Keratinocyte (primary cell): ENCODE measurements around the gene SH2D6.

Experiments used
- EZH2 ChIP-seq: IDR thresholded peaks from one replicate; pipeline ENCODE4 v1.6.1; 2012; ENCODE audit warnings: inconsistent platforms, mild to moderate bottlenecking, low read length, moderate library complexity
- TF ChIP-seq, protein P1 (sequence below), 3 experiments: IDR thresholded peaks in 1 of 3; conservative IDR thresholded peaks in 1 of 3; optimal IDR thresholded peaks in 1 of 3; 2 replicates in 2 of 3; 3 replicates in 1 of 3; pipeline versions ENCODE3 to v1.5.1; 2011; ENCODE audit warnings: low read length in 3 of 3, mild to moderate bottlenecking in 3 of 3, moderate library complexity in 2 of 3, control low read depth in 1 of 3, inconsistent platforms in 1 of 3; ENCODE audit not compliant: insufficient read depth in 2 of 3; ENCODE audit errors: extremely low read depth in 1 of 3

DNA sequence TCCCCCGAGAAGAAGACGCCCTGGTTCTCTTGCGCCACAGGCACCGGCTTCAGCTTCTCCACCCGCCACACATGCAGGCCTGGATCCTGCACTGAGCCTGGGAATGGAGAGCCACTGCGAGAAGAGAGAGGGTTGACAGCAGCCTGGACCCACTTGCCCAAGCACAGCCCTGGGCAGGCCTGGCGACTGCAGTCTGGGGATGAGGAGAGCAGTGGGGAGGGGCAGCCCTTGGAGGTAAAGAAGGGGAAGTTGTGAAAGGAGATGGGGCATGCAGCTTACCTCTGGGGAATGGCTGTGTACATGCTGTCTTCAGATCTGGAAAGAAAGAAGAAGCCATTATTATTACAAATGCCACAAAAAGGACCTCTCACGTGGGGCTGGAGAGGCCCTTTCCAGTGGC lies 16.7 kb upstream of the SH2D6 start:
- TF ChIP-seq, protein P1, sequence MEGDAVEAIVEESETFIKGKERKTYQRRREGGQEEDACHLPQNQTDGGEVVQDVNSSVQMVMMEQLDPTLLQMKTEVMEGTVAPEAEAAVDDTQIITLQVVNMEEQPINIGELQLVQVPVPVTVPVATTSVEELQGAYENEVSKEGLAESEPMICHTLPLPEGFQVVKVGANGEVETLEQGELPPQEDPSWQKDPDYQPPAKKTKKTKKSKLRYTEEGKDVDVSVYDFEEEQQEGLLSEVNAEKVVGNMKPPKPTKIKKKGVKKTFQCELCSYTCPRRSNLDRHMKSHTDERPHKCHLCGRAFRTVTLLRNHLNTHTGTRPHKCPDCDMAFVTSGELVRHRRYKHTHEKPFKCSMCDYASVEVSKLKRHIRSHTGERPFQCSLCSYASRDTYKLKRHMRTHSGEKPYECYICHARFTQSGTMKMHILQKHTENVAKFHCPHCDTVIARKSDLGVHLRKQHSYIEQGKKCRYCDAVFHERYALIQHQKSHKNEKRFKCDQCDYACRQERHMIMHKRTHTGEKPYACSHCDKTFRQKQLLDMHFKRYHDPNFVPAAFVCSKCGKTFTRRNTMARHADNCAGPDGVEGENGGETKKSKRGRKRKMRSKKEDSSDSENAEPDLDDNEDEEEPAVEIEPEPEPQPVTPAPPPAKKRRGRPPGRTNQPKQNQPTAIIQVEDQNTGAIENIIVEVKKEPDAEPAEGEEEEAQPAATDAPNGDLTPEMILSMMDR (optimal IDR thresholded peaks at IDR 0.05 in 1 of 3, IDR thresholded peaks at IDR 0.05 in 1 of 3, conservative IDR thresholded peaks at IDR 0.05 in 1 of 3; ENCODE audit: extremely low read depth in 1 of 3, insufficient read depth in 2 of 3, low read length in 3 of 3), result no peak
- no peak for TF ChIP-seq EZH2
